AG09319 (cell line): ENCODE data around the gene ANTKMT.

Experiments used
- DNase-seq: peaks from one replicate; pipeline ENCODE4 v3.0.0-alpha.2; 2010; ENCODE audit warnings: low read depth; ENCODE audit errors: extremely low read depth
- CTCF ChIP-seq: IDR thresholded peaks from 2 replicates; pipeline ENCODE4 v1.5.1; 2011; ENCODE audit warnings: low read depth, mild to moderate bottlenecking, inconsistent platforms, low read length, moderate library complexity

The ANTKMT gene

DNA sequence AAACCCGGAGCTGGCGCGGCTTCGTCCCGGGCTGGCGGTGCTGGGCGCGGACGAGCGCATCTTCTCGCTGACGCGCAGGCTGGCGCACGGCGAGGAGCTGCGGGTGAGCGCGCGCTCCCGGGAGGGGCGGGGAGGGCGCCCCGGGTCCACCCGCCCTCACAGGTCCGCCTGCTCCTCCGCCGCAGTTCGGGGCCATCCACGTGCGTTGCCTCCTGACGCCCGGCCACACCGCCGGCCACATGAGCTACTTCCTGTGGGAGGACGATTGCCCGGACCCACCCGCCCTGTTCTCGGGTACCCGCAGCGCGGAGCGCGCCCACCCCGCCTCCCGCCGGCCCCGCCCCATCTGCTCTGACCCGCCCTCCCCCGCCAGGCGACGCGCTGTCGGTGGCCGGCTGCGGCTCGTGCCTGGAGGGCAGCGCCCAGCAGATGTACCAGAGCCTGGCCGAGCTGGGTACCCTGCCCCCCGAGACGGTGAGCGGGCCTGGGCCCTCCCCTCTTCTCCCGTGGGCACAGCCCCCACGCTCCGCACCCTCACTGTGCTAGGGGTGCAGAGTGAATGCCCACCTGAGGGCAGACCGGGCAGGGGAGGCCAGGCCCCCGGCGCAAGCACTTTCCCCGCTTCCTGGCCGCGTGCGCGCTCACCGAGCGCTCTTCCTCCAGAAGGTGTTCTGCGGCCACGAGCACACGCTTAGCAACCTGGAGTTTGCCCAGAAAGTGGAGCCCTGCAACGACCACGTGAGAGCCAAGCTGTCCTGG is 7.4 kb downstream of the ANTKMT start:
- no peak for DNase-seq
- TF ChIP-seq CTCF = no peak

GRCh38 chr16:728890-729744 is 8.2 kb downstream of the ANTKMT start:
- DNase-seq = no peak

GRCh38 chr16:729768-730665 is 9.1 kb downstream of the ANTKMT start:
- TF ChIP-seq CTCF = no peak
- no peak for DNase-seq

More at GRCh38 chr16:728890-729744, 8.2 kb downstream of the ANTKMT start:
- TF ChIP-seq CTCF = no peak

GRCh38 chr16:730666-731509 is 9.9 kb downstream of the ANTKMT start:
- no peak for TF ChIP-seq CTCF
- DNase-seq = no peak

- no peak for DNase-seq
- no peak for TF ChIP-seq CTCF
Measured at GRCh38 chr16:732332-732731, 11.4 kb downstream of the ANTKMT start.

GRCh38 chr16:732936-733335 is 12.0 kb downstream of the ANTKMT start:
- DNase-seq = no peak
- no peak for TF ChIP-seq CTCF
